ENCODE results near the gene TPM1.

DNA sequence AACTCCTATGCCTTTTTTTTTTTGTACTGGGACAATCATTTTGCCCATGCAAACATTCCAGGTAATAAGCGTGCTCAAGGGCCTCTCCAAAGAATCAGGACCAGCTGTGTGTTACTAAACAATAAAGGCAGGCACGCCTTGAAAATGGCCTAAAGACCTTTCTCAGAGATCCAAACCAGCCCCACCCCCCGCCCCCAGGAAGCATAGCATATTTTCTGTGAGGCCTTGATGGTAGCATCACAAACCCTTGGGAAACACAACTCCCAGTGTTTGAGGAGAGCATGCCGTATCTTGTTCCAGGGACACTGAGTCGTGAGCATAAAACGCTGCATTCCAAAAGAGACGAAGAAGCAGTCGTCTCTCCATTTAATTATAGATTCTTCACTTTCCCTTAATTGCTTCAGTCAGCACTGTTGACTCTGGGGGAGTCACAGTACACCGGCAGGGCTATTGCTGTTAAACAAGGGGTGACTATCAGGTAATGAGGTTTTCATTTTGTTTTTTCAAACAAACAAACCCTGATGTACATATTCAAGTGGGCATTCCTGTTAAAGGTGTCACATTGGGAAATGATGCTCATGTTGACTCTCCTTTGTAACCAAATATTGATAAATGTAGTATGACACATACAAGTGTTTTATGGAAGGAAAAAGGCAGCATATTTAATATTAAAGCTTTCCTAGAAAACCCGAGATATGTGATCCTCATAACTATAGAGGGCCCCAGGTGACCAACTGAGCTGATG is 4.4 kb upstream of the TPM1 start:
- TF ChIP-seq, protein P1, sequence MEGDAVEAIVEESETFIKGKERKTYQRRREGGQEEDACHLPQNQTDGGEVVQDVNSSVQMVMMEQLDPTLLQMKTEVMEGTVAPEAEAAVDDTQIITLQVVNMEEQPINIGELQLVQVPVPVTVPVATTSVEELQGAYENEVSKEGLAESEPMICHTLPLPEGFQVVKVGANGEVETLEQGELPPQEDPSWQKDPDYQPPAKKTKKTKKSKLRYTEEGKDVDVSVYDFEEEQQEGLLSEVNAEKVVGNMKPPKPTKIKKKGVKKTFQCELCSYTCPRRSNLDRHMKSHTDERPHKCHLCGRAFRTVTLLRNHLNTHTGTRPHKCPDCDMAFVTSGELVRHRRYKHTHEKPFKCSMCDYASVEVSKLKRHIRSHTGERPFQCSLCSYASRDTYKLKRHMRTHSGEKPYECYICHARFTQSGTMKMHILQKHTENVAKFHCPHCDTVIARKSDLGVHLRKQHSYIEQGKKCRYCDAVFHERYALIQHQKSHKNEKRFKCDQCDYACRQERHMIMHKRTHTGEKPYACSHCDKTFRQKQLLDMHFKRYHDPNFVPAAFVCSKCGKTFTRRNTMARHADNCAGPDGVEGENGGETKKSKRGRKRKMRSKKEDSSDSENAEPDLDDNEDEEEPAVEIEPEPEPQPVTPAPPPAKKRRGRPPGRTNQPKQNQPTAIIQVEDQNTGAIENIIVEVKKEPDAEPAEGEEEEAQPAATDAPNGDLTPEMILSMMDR (conservative IDR thresholded peaks at IDR 0.05; ENCODE audit: low read depth, low read length) = no peak
- TF ChIP-seq POLR2A (IDR thresholded peaks at IDR 0.05; ENCODE audit: low read depth, low read length) (no peak), CEBPB (IDR thresholded peaks at IDR 0.05; ENCODE audit: low read depth, low read length) (no peak), RCOR1 (IDR thresholded peaks at IDR 0.05; ENCODE audit: insufficient replicate concordance, low read length) (no peak), SMC3 (IDR thresholded peaks at IDR 0.05; ENCODE audit: low read depth, low read length) (no peak), MXI1 (IDR thresholded peaks at IDR 0.05; ENCODE audit: borderline replicate concordance, low read depth, low read length) (no peak), FOS (IDR thresholded peaks at IDR 0.05; ENCODE audit: low read depth, low read length) (no peak), RFX5 (IDR thresholded peaks at IDR 0.05; ENCODE audit: low read depth, low read length) (no peak), BHLHE40 (IDR thresholded peaks at IDR 0.05; ENCODE audit: low read depth, low read length) (no peak), MAFK (IDR thresholded peaks at IDR 0.05; ENCODE audit: low read depth, low read length) (no peak), ELK1 (IDR thresholded peaks at IDR 0.05; ENCODE audit: borderline replicate concordance, low read depth, low read length) (no peak), RAD21 (IDR thresholded peaks at IDR 0.05; ENCODE audit: low read length) (no peak), CHD1 (IDR thresholded peaks at IDR 0.05; ENCODE audit: low read depth, low read length) (no peak)
- TF ChIP-seq, protein P2, sequence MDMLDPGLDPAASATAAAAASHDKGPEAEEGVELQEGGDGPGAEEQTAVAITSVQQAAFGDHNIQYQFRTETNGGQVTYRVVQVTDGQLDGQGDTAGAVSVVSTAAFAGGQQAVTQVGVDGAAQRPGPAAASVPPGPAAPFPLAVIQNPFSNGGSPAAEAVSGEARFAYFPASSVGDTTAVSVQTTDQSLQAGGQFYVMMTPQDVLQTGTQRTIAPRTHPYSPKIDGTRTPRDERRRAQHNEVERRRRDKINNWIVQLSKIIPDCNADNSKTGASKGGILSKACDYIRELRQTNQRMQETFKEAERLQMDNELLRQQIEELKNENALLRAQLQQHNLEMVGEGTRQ (IDR thresholded peaks at IDR 0.05; ENCODE audit: low read depth, low read length) = no peak
